Thyroid gland (tissue), 4 donors: ENCODE data around the gene LRMDA. TPM values are rescaled to one million over a fixed set of nuclear protein-coding genes. Genes with fewer than 3 reads are reported as not detected.

Experiments used
- DNase-seq, 2 donors: peaks; one replicate each; pipeline ENCODE4 v3.0.0-alpha.2; 2019
- H3K27ac ChIP-seq, 3 donors: fragments of 200-600 bp; sonication (generic); 1 replicate in 2 of 3; 2 replicates in 1 of 3; pipeline ENCODE4 v1.5.1; 2016 to 2019; ENCODE audit warnings: mild to moderate bottlenecking in 1 of 3, moderate library complexity in 1 of 3
- H3K27me3 ChIP-seq: fragments of 200-600 bp; sonication (generic); one replicate; pipeline ENCODE4 v1.5.1; 2019
- H3K36me3 ChIP-seq, 2 donors: fragments of 200-600 bp; sonication (generic); one replicate each; pipeline ENCODE4 v1.5.1; 2016 to 2019
- H3K4me1 ChIP-seq, 2 donors: fragments of 200-600 bp; sonication (generic); one replicate each; pipeline ENCODE4 v1.5.1; 2017 to 2019
- H3K4me3 ChIP-seq, 3 donors: fragments of 200-600 bp; sonication (generic); replicated peaks in 1 of 3; 1 replicate in 2 of 3; 2 replicates in 1 of 3; pipeline ENCODE4 v1.5.1; 2016; ENCODE audit warnings: mild to moderate bottlenecking in 1 of 3
- H3K9me3 ChIP-seq: fragments of 200-600 bp; sonication (generic); one replicate; pipeline ENCODE4 v1.5.1; 2017
- POLR2A ChIP-seq, 2 donors: fragments of 450-650 bp; IDR thresholded peaks; one replicate each; pipeline ENCODE4 v1.6.1; 2017; ENCODE audit warnings: antibody characterized with exemption in 2 of 2, mild to moderate bottlenecking in 2 of 2, moderate library complexity in 1 of 2
- WGBS, 2 donors: methylation state at CpG; one replicate each; pipeline ENCODE4 v1.1.5; 2017; 5-methylcytosine and 5-hydroxymethylcytosine counted together
- intact Hi-C: fragments of 100-400 bp; cut with DNase I; formaldehyde crosslinking; loops from one replicate; pipeline ENCODE4 v1.15.1; 2023
- total RNA-seq, 4 donors: library from RNA; depleted of rRNA; stranded (reverse); fragments of >200 nt; gene quantifications; one replicate each; pipeline ENCODE4 v1.2.3, GENCODE V29; 2016
- TF ChIP-seq, protein P1 (sequence below), 6 experiments: fragments of 200-600 bp in 3 of 6; fragments of 450-650 bp in 3 of 6; sonication (generic) in 3 of 6; IDR thresholded peaks; one replicate each; pipeline ENCODE4 v1.5.1; 2016 to 2019; ENCODE audit warnings: antibody characterized with exemption in 6 of 6, mild to moderate bottlenecking in 2 of 6, inconsistent platforms in 1 of 6, moderate library complexity in 1 of 6

The LRMDA gene
- total RNA-seq, 4 donors from 2014 or later: 16.5 to 31.7 (median 23.2) TPM

DNA sequence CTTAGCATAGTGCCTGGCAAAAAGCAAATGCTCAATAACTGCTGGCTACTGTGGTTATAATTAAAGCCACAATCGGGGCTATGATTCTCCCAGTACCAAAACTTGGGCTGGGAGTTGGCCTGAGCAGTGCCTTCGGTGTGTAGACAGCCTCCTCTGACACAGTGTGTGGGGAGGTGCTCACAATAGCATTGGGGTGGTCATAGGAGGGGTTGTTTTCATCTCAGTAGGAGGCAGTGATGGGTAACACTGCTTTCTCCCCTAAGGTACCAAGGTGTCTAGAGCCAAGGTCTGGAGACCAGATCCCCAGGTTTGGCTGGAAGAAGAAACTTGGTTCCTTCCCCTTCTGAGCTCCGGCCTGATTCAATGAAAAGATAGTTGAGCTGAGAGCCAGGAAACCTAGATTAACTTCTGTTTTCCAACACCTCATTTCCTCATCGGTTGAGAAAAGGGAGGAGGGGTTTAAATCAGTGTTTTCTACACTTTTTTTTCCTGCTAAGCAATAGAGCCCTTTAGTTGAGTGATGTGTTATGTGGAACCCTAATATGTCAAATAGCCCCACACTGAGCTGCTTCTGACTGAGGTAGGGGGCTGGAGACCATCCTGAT, 68.2 kb downstream of the LRMDA start:
- H3K27ac ChIP-seq: no peak overlapping the region
- no peaks in the 10 kb centered on the region for H3K9me3 ChIP-seq
- no peaks in the 10 kb centered on the region for H3K27me3 ChIP-seq
- TF ChIP-seq POLR2A (IDR thresholded peaks at IDR 0.05): no peak
- TF ChIP-seq, protein P1, sequence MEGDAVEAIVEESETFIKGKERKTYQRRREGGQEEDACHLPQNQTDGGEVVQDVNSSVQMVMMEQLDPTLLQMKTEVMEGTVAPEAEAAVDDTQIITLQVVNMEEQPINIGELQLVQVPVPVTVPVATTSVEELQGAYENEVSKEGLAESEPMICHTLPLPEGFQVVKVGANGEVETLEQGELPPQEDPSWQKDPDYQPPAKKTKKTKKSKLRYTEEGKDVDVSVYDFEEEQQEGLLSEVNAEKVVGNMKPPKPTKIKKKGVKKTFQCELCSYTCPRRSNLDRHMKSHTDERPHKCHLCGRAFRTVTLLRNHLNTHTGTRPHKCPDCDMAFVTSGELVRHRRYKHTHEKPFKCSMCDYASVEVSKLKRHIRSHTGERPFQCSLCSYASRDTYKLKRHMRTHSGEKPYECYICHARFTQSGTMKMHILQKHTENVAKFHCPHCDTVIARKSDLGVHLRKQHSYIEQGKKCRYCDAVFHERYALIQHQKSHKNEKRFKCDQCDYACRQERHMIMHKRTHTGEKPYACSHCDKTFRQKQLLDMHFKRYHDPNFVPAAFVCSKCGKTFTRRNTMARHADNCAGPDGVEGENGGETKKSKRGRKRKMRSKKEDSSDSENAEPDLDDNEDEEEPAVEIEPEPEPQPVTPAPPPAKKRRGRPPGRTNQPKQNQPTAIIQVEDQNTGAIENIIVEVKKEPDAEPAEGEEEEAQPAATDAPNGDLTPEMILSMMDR (IDR thresholded peaks at IDR 0.05): no peak
- H3K36me3 ChIP-seq: no peaks in the 10 kb centered on the region
- H3K4me1 ChIP-seq: no peaks in the 10 kb centered on the region
- no peak overlapping the region for H3K4me3 ChIP-seq
- DNase-seq: no peak
- intact Hi-C loops: no loop called here
- 71 to 79% methylated on average over 4 of the region's 4 CpGs for WGBS, 2 donors

DNA sequence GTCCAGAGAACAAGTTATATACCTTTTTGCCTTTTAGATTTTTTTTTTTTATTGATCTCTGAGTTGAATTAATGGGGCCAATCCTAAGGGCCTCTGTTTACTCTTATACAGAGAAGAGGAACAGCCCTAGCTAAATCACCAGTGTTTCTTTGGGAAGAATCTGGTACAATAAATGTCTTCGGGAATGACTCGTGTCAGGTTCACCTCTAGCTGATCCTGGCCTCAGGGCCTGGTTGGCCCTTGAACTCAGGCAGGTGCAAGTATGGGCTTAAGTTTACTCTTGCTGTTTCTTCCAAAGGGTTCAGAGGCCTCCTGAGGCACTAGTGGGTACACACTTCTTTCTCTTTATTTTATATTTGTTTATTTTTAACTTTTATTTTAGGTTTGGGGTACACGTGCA, 71.0 kb downstream of the LRMDA start:
- Histone ChIP-seq H3K9me3 (no peaks in the 10 kb centered on the region), H3K4me1 (peaks cover 0 to 11% of the 10 kb centered on the region in 2 donors), H3K27ac (no peak overlapping the region), H3K27me3 (no peaks in the 10 kb centered on the region), H3K36me3 (no peaks in the 10 kb centered on the region), H3K4me3 (no peak overlapping the region)
- no peak for DNase-seq
- 95 to 98% methylated on average over 3 of the region's 3 CpGs for WGBS, 2 donors
- intact Hi-C loops: no loop called here
- TF ChIP-seq, protein P1 (IDR thresholded peaks at IDR 0.05): no peak
- TF ChIP-seq POLR2A (IDR thresholded peaks at IDR 0.05): no peak

DNA sequence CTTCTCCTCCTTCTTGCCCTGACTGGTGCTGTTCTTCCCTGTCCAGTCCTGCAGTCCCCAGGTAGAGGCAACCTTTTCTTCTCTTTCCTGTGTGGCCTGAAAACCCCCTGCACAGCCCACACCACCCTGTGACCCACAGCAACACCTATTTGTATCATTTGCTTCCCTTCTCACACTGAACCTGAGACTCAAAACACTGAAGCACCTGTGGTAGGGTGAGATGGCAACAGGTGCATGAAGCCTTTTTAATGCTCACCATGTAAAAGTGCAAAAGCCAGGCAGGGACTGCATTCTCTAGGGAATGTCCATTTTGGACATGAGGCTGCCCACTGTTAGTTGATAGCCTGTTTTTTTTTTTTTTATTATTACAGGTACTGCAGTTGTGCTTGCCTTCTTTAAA, 71.4 kb downstream of the LRMDA start:
- DNase-seq: no peak
- no peak overlapping the region for H3K4me3 ChIP-seq
- no peak overlapping the region for H3K27ac ChIP-seq
- intact Hi-C loops: no loop called here
- H3K9me3 ChIP-seq: no peaks in the 10 kb centered on the region
- H3K4me1 ChIP-seq: peaks cover 3 to 15% of the 10 kb centered on the region in 2 donors
- no peak for TF ChIP-seq POLR2A (IDR thresholded peaks at IDR 0.05)
- TF ChIP-seq, protein P1 (IDR thresholded peaks at IDR 0.05): no peak
- H3K36me3 ChIP-seq: no peaks in the 10 kb centered on the region
- no peaks in the 10 kb centered on the region for H3K27me3 ChIP-seq

DNA sequence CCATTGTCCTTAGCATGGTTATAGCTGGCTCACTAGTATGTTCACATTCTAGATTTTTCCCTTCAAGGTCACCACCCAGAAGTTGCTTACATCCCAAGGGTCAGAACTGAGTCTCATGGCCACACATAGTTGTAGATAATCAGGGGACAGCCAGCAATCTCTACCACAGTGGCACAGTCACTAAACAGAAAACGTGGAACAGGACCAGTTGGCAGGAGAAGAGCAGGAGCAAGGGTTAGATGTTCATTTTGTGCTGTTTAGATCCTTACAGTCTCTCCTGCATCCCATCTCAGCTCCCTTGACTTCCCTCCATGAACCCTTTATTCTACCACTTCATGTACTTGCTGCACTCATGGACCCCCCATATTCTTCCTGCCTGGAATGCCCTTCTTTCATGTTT, 73.9 kb downstream of the LRMDA start:
- intact Hi-C loops: no loop called here
- WGBS, 2 donors: 83 to 96% methylated on average over 1 of the region's 1 CpG

DNA sequence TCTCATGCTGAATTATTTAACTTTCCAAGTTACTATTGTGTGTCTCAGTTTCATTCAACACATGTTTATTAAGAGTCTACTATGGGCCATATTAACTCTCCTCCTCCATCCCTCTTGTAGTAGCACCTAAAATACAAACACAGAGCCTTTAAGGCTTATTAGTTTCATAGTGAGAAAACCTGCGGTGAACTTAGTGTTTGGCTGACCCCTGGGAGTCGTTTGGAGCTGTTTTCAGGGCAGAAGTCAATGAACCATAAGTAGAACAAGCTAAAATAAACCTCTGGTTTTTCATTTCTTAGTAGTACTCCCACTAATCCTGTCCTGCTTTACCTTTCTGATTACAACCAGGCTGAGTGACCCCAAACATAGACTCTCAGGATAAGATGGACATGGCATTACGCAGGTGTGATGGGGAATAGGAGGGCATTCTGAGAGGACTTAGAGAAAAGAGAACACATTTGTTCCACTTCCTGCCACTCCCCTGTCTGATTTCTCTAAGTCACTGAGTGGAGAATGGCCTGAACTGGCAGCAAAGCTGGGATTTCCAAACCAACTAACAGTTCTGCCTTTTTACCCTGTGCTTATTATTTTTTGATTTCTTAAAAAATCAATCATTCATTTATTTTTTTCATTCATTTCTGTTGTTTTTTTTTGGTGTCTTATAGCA, 74.5 kb downstream of the LRMDA start:
- no peak overlapping the region for H3K27ac ChIP-seq
- H3K4me3 ChIP-seq: no peak overlapping the region
- TF ChIP-seq POLR2A (IDR thresholded peaks at IDR 0.05): no peak
- H3K4me1 ChIP-seq: peaks cover 3 to 16% of the 10 kb centered on the region in 2 donors
- H3K9me3 ChIP-seq: no peaks in the 10 kb centered on the region
- intact Hi-C loops: no loop called here
- H3K36me3 ChIP-seq: no peaks in the 10 kb centered on the region
- no peaks in the 10 kb centered on the region for H3K27me3 ChIP-seq
- WGBS, 2 donors: 57 to 62% methylated on average over 3 of the region's 3 CpGs
- no peak for DNase-seq

More for the DNA sequence above, 73.9 kb downstream of the LRMDA start:
- Histone ChIP-seq H3K9me3 (no peaks in the 10 kb centered on the region), H3K27ac (no peak overlapping the region), H3K36me3 (no peaks in the 10 kb centered on the region), H3K4me1 (peaks cover 3 to 16% of the 10 kb centered on the region in 2 donors), H3K27me3 (no peaks in the 10 kb centered on the region), H3K4me3 (no peak overlapping the region)
- TF ChIP-seq, protein P1 (IDR thresholded peaks at IDR 0.05): no peak
- no peak for TF ChIP-seq POLR2A (IDR thresholded peaks at IDR 0.05)
- no peak for DNase-seq
